ENCODE results near the gene RNF34. TPM values are rescaled to one million over a fixed set of nuclear protein-coding genes. Genes with fewer than 3 reads are reported as not detected.

The RNF34 gene
- total RNA-seq (2014; rRNA removed; shearing (Covaris generic); ENCODE audit: low replicate concordance), result 66.6 and 109 TPM in 2 replicates

DNA sequence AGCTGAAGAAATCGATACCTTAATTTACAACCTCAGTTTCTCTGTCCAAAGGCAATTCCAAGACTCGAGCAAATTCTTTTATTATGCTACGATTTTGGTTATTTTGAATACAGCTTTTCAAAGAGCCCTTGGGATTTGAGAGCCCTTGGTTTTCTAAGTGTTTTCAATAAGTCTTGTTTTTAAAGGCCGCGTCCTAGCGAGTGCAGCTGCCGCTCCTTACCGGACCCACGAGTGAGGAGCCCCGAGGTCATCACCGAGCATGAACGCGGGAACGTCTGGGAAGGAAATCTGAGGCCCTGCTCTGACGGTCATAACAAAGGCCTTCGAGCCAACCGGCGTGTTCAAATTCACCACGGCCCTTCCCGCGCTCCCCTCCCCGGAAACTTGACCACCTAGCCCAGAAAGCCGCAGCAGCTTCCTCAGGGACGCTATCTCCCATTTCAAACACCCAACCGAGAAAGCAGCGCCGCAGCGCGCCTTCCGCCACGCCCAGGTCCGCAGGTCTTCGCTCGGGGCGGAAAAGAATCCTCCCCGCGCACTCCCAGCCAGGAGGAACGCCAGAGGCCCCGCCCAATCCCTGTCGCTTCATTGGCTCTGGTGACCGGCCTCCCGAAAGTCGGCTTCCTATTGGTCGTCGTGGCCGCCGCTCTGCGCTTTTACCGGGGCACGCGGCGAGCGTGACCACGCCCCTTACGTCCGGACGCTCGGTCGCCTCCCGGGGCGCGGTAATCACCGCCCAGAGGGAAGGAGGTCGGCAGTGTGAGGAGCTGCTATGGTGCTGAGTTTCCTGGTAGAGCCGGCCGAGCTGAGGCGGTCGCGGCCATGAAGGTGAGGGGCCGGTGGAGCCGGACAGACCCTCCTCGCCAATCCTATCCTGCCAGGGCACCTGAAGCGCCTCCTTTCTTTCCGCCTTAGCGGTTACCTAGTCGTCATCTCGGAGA is at the start of gene RNF34:
Gene RNF34 (plus strand): TSS at position 728 of the 941 bp plus-strand sequence. CDS start 95 bp downstream, at position 823.
- peak within 1 kb of the TSS; percentile 56 for H3K27ac ChIP-seq (ENCODE audit: low read length)
- H4K20me1 ChIP-seq (ENCODE audit: insufficient read depth, low read depth, low read length), result no peaks in the 10 kb centered on the region; the same call in 1 of the 2 replicates
- H3K4me3 ChIP-seq (ENCODE audit: low read length), result peak within 1 kb of the TSS; percentile 98
- peak within 1 kb of the TSS; percentile 28; the same call in 1 of the 2 replicates for H2AFZ ChIP-seq (ENCODE audit: low read length)
- H3K27me3 ChIP-seq (ENCODE audit: low read length), result no peaks in the 10 kb centered on the region
- H3K4me1 ChIP-seq (ENCODE audit: low read length), result peaks cover 26% of the 10 kb centered on the region
- peak; percentile 99 for DNase-seq
- H3K79me2 ChIP-seq (ENCODE audit: low read length), result peaks cover 46% of the 10 kb centered on the region
- peaks cover 8% of the 10 kb centered on the region; the same call in 1 of the 2 replicates for H3K36me3 ChIP-seq (ENCODE audit: insufficient read depth, low read length)
- no peaks in the 10 kb centered on the region for H3K9me2 ChIP-seq (replicated peaks; ENCODE audit: insufficient read depth, low read length)
- no peaks in the 10 kb centered on the region for H3K9me3 ChIP-seq (ENCODE audit: low read length)
- peak within 1 kb of the TSS; percentile 95 for H3K9ac ChIP-seq (ENCODE audit: low read length)
- peak within 1 kb of the TSS; percentile 86 for H3K4me2 ChIP-seq (ENCODE audit: low read depth, low read length, poor library complexity, severe bottlenecking)

DNA sequence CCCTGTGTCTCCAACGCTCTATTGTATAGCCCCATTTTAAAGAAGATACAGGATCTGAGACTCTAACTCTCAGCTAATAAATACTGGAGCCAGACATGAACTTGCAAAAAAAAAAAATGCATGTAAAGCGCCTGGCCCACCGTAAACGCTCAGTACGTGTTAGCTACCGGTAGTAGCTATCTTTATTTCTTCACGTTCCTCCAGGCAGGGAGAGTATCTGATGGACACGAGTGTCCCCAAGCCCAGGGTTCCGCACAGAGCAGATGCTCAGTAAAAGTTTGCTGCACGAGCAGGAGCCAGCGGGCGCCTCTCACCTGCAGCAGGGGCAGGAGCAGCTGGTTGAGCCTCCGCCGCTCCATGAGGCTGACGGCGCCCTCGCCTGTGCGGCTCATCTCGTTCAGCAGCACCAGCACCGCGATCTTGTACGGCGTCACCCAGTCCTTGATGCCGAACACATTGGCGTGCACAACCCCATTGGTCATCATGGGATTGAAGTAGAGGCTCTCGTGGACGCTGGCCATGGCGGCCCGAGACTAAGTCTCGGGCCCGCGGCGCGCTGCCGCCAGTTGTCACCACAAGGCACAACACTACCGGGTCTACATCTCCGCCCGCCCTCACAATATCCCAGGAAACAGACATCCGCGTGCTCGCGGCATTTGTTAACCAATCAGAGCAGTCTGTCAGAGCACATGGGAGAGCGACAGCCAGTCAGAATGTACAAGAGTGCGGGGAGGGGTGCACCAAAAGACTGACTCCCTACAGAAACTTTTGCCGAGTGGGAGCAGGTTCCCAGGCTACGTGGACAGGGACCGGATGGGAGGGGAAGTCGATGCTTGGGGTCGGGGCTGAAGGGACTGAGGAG is 47.9 kb upstream of the RNF34 start, which contains the start of gene ANAPC5:
Gene ANAPC5 (minus strand): TSS at position 592 of the 862 bp plus-strand sequence. CDS start 71 bp downstream, at position 521.
- Histone ChIP-seq H4K20me1 (ENCODE audit: insufficient read depth, low read depth, low read length) (no peaks in the 10 kb centered on the region), H3K27ac (ENCODE audit: low read length) (peak within 1 kb of the TSS; percentile 56), H3K9me3 (ENCODE audit: low read length) (no peaks in the 10 kb centered on the region), H3K9me2 (replicated peaks; ENCODE audit: insufficient read depth, low read length) (no peaks in the 10 kb centered on the region), H3K4me3 (ENCODE audit: low read length) (peak within 1 kb of the TSS; percentile 100), H3K36me3 (ENCODE audit: insufficient read depth, low read length) (no peaks in the 10 kb centered on the region), H3K27me3 (ENCODE audit: low read length) (no peaks in the 10 kb centered on the region), H3K4me2 (ENCODE audit: low read depth, low read length, poor library complexity, severe bottlenecking) (peak within 1 kb of the TSS; percentile 88), H3K4me1 (ENCODE audit: low read length) (peaks cover 27% of the 10 kb centered on the region), H2AFZ (ENCODE audit: low read length) (peak within 1 kb of the TSS; percentile 79), H3K79me2 (ENCODE audit: low read length) (peaks cover 41% of the 10 kb centered on the region), H3K9ac (ENCODE audit: low read length) (peak within 1 kb of the TSS; percentile 93)
- DNase-seq, result peak; percentile 98

GRCh38 chr12:121352682-121353018 is 47.3 kb upstream of the RNF34 start:
- no peaks in the 10 kb centered on the region for H3K36me3 ChIP-seq (ENCODE audit: insufficient read depth, low read length)

DNA sequence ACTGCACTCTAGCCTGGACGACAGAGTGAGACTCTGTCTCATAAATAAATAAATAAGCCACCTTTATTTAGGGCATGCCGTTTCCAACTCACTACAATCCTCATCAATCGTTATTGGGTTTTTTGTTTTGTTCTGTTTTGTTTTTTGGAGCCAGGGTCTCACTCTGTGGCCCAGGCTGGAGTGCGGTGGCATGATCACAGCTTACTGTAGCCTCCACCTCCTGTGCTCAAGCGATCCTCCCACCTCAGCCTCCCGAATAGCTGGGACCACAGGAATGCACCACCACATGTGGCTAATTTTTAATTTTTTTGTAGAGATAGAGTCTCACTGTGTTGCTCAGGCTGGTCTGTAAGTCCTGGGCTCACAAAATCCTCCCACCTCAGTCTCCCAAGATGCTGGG is 44.1 kb upstream of the RNF34 start:
- Histone ChIP-seq H3K27ac (ENCODE audit: low read length) (no peak overlapping the region), H3K79me2 (ENCODE audit: low read length) (peaks cover 14% of the 10 kb centered on the region)

More at GRCh38 chr12:121352682-121353018, 47.3 kb upstream of the RNF34 start:
- H3K4me2 ChIP-seq (ENCODE audit: low read depth, low read length, poor library complexity, severe bottlenecking), result peak overlapping the region; percentile 88
- H4K20me1 ChIP-seq (ENCODE audit: insufficient read depth, low read depth, low read length), result no peaks in the 10 kb centered on the region
- H3K9ac ChIP-seq (ENCODE audit: low read length), result peak overlapping the region; percentile 93
- no peak for DNase-seq
- H3K9me3 ChIP-seq (ENCODE audit: low read length), result no peaks in the 10 kb centered on the region
- no peaks in the 10 kb centered on the region for H3K27me3 ChIP-seq (ENCODE audit: low read length)
- peak overlapping the region; percentile 100 for H3K4me3 ChIP-seq (ENCODE audit: low read length)
- H2AFZ ChIP-seq (ENCODE audit: low read length), result peak overlapping the region; percentile 79
- no peaks in the 10 kb centered on the region for H3K9me2 ChIP-seq (replicated peaks; ENCODE audit: insufficient read depth, low read length)
- peaks cover 26% of the 10 kb centered on the region for H3K4me1 ChIP-seq (ENCODE audit: low read length)
- H3K27ac ChIP-seq (ENCODE audit: low read length), result peak overlapping the region; percentile 1; the same call in 1 of the 2 replicates
- peaks cover 41% of the 10 kb centered on the region for H3K79me2 ChIP-seq (ENCODE audit: low read length)

DNA sequence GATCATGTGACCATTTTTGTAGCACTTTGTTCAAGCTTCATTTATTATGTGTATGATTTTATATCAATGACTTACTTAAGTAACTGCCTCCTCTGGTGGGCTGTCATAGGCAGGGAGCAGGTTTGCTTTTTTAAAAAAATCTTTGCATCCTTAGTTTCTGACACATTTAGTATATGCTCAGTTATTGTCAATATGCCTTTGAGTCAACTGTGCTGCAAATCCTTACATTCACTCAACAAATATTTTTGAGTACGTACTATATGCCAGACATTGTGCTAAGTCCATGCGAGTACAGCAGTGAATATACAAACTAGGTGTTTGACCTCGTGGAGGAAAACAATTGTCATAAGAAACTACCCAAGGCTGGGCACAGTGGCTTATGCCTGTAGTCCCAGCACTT is 43.3 kb upstream of the RNF34 start:
- H3K9ac ChIP-seq (ENCODE audit: low read length), result no peak overlapping the region
- DNase-seq, result no peak
- no peak overlapping the region for H3K27ac ChIP-seq (ENCODE audit: low read length)
- no peak overlapping the region for H2AFZ ChIP-seq (ENCODE audit: low read length)
- no peaks in the 10 kb centered on the region for H3K9me2 ChIP-seq (replicated peaks; ENCODE audit: insufficient read depth, low read length)
- H3K4me3 ChIP-seq (ENCODE audit: low read length), result no peak overlapping the region
- peaks cover 5% of the 10 kb centered on the region for H3K79me2 ChIP-seq (ENCODE audit: low read length)
- H3K9me3 ChIP-seq (ENCODE audit: low read length), result no peaks in the 10 kb centered on the region
- no peaks in the 10 kb centered on the region for H3K27me3 ChIP-seq (ENCODE audit: low read length)
- H3K36me3 ChIP-seq (ENCODE audit: insufficient read depth, low read length), result no peaks in the 10 kb centered on the region
- H3K4me2 ChIP-seq (ENCODE audit: low read depth, low read length, poor library complexity, severe bottlenecking), result no peak overlapping the region
- no peaks in the 10 kb centered on the region for H4K20me1 ChIP-seq (ENCODE audit: insufficient read depth, low read depth, low read length)
- peaks cover 8% of the 10 kb centered on the region for H3K4me1 ChIP-seq (ENCODE audit: low read length)

More for the DNA sequence above, 44.1 kb upstream of the RNF34 start:
- no peak overlapping the region for H3K9ac ChIP-seq (ENCODE audit: low read length)
- H3K36me3 ChIP-seq (ENCODE audit: insufficient read depth, low read length), result no peaks in the 10 kb centered on the region
- H3K9me3 ChIP-seq (ENCODE audit: low read length), result no peaks in the 10 kb centered on the region
- H3K9me2 ChIP-seq (replicated peaks; ENCODE audit: insufficient read depth, low read length), result no peaks in the 10 kb centered on the region
- H3K4me1 ChIP-seq (ENCODE audit: low read length), result peaks cover 11% of the 10 kb centered on the region
- H3K4me2 ChIP-seq (ENCODE audit: low read depth, low read length, poor library complexity, severe bottlenecking), result no peak overlapping the region
- no peak overlapping the region for H2AFZ ChIP-seq (ENCODE audit: low read length)
- no peaks in the 10 kb centered on the region for H3K27me3 ChIP-seq (ENCODE audit: low read length)
- H4K20me1 ChIP-seq (ENCODE audit: insufficient read depth, low read depth, low read length), result no peaks in the 10 kb centered on the region
- no peak for DNase-seq
- H3K4me3 ChIP-seq (ENCODE audit: low read length), result no peak overlapping the region

DNA sequence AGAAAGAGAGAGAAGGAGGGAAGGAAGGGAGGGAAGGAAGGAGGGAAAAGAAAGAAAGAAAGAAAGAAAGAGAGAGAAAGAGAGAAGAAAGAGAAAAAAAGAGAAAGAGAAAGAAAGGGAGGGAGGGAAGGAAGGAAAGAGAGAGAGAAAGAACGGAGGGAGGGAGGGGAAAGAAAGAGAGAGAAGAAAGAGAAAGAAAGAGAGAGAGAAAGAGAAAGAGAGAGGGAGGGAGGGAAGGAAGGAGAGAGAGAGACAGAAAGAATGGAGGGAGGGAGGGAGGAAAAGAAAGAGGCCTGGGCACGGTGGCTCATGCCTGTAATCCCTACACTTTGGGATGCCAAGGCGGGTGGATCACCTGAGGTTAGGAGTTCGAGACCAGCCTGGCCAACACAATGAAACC is 42.6 kb upstream of the RNF34 start:
- Histone ChIP-seq H3K9me3 (ENCODE audit: low read length) (no peaks in the 10 kb centered on the region), H3K79me2 (ENCODE audit: low read length) (no peaks in the 10 kb centered on the region), H2AFZ (ENCODE audit: low read length) (no peak overlapping the region), H3K4me2 (ENCODE audit: low read depth, low read length, poor library complexity, severe bottlenecking) (no peak overlapping the region), H3K9me2 (replicated peaks; ENCODE audit: insufficient read depth, low read length) (no peaks in the 10 kb centered on the region), H3K36me3 (ENCODE audit: insufficient read depth, low read length) (no peaks in the 10 kb centered on the region), H3K4me1 (ENCODE audit: low read length) (peaks cover 8% of the 10 kb centered on the region), H3K27me3 (ENCODE audit: low read length) (no peaks in the 10 kb centered on the region), H3K9ac (ENCODE audit: low read length) (no peak overlapping the region), H4K20me1 (ENCODE audit: insufficient read depth, low read depth, low read length) (no peaks in the 10 kb centered on the region), H3K4me3 (ENCODE audit: low read length) (no peak overlapping the region), H3K27ac (ENCODE audit: low read length) (no peak overlapping the region)
- no peak for DNase-seq

DNA sequence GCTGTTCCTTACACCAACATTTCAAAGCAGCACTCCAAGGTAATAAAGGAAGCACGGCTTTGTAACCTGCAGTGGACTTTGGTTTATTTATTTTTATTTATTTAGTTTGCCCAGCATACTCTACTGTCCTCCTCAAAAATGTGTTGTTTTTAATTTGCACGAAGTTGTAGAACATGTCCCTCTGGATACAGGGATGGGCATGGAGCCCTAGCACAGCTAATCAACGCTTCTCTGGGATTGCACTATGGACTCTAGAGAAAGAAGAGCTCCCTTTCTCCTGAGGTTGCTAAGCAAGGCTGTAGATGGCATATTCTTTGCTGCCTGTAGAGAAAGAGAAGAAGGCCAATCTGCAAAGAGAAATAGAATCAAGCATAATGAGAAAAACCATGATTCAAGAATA is 41.8 kb upstream of the RNF34 start:
- Histone ChIP-seq H3K27ac (ENCODE audit: low read length) (no peak overlapping the region), H2AFZ (ENCODE audit: low read length) (no peak overlapping the region), H3K9me3 (ENCODE audit: low read length) (no peaks in the 10 kb centered on the region), H3K4me2 (ENCODE audit: low read depth, low read length, poor library complexity, severe bottlenecking) (no peak overlapping the region), H3K79me2 (ENCODE audit: low read length) (no peaks in the 10 kb centered on the region), H3K9me2 (replicated peaks; ENCODE audit: insufficient read depth, low read length) (no peaks in the 10 kb centered on the region), H3K27me3 (ENCODE audit: low read length) (no peaks in the 10 kb centered on the region), H3K36me3 (ENCODE audit: insufficient read depth, low read length) (no peaks in the 10 kb centered on the region), H3K9ac (ENCODE audit: low read length) (no peak overlapping the region), H4K20me1 (ENCODE audit: insufficient read depth, low read depth, low read length) (no peaks in the 10 kb centered on the region), H3K4me3 (ENCODE audit: low read length) (no peak overlapping the region), H3K4me1 (ENCODE audit: low read length) (peaks cover 3% of the 10 kb centered on the region)
- no peak for DNase-seq

All from Karpas-422 (cell line).